Measurements from ENCODE around the gene KRTAP5-3.

- TF ChIP-seq RAD21 (IDR thresholded peaks at IDR 0.05; ENCODE audit: low read depth) (no peak), EP300 (IDR thresholded peaks at IDR 0.05; ENCODE audit: borderline replicate concordance) (no peak), TAF1 (IDR thresholded peaks at IDR 0.05; ENCODE audit: low read depth) (no peak), TCF12 (IDR thresholded peaks at IDR 0.05; ENCODE audit: low read depth) (no peak), YY1 (IDR thresholded peaks at IDR 0.05; ENCODE audit: low read depth) (no peak), NFIC (IDR thresholded peaks at IDR 0.05) (no peak), EGR1 (IDR thresholded peaks at IDR 0.05) (no peak), TEAD4 (IDR thresholded peaks at IDR 0.05) (no peak), REST (IDR thresholded peaks at IDR 0.05; ENCODE audit: low read depth) (no peak), CREB1 (IDR thresholded peaks at IDR 0.05; ENCODE audit: low read depth) (no peak), CEBPB (IDR thresholded peaks at IDR 0.05) (no peak)
- TF ChIP-seq, protein P1, sequence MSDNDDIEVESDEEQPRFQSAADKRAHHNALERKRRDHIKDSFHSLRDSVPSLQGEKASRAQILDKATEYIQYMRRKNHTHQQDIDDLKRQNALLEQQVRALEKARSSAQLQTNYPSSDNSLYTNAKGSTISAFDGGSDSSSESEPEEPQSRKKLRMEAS (IDR thresholded peaks at IDR 0.05) = no peak
- TF ChIP-seq, protein P2, sequence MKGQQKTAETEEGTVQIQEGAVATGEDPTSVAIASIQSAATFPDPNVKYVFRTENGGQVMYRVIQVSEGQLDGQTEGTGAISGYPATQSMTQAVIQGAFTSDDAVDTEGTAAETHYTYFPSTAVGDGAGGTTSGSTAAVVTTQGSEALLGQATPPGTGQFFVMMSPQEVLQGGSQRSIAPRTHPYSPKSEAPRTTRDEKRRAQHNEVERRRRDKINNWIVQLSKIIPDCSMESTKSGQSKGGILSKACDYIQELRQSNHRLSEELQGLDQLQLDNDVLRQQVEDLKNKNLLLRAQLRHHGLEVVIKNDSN (IDR thresholded peaks at IDR 0.05) = no peak
These were observed 45.1 kb downstream of the KRTAP5-3 start for GRCh38 chr11:1563149-1563638.
